H9 (cell line): ENCODE measurements around the gene SRL. TPM values are rescaled to one million over a fixed set of nuclear protein-coding genes. Genes with fewer than 3 reads are reported as not detected.

Experiments used
- DNase-seq: peaks from one replicate; pipeline ENCODE4 v3.0.0-alpha.2; 2017
- H2AFZ ChIP-seq: one replicate; pipeline ENCODE4 v1.6.1; 2013; ENCODE audit warnings: mild to moderate bottlenecking, low read length, control low read depth, moderate library complexity
- H2AK5ac ChIP-seq: 2 replicates; pipeline ENCODE4 v1.6.1; 2013; ENCODE audit warnings: low read length, control low read depth, mixed read lengths; ENCODE audit not compliant: insufficient read length
- H2BK120ac ChIP-seq: one replicate; pipeline ENCODE4 v1.6.1; 2013; ENCODE audit warnings: low read depth, mild to moderate bottlenecking, low read length, control low read depth, inconsistent platforms; ENCODE audit not compliant: poor library complexity, severe bottlenecking
- H2BK12ac ChIP-seq: 2 replicates; pipeline ENCODE4 v1.6.1; 2013; ENCODE audit warnings: low read length, control low read depth, mixed read lengths, low read depth; ENCODE audit not compliant: insufficient read length
- H2BK15ac ChIP-seq: 2 replicates; pipeline ENCODE4 v1.6.1; 2013; ENCODE audit warnings: low read depth, low read length, control low read depth
- H2BK20ac ChIP-seq: one replicate; pipeline ENCODE4 v1.6.1; 2013; ENCODE audit warnings: low read depth, mild to moderate bottlenecking, low read length, control low read depth, inconsistent platforms; ENCODE audit not compliant: poor library complexity, severe bottlenecking
- H2BK5ac ChIP-seq: 2 replicates; pipeline ENCODE4 v1.6.1; 2013; ENCODE audit warnings: low read length, control low read depth, mixed read lengths; ENCODE audit not compliant: insufficient read length
- H3K14ac ChIP-seq: 2 replicates; pipeline ENCODE4 v1.6.1; 2013; ENCODE audit warnings: low read length, control low read depth; ENCODE audit not compliant: insufficient read depth
- H3K18ac ChIP-seq: 2 replicates; pipeline ENCODE4 v1.6.1; 2013; ENCODE audit warnings: low read depth, mild to moderate bottlenecking, mixed read lengths, low read length, control low read depth; ENCODE audit not compliant: insufficient read length
- H3K23ac ChIP-seq: 2 replicates; pipeline ENCODE4 v1.6.1; 2013; ENCODE audit warnings: low read length, control low read depth, mixed read lengths, low read depth; ENCODE audit not compliant: insufficient read length
- H3K23me2 ChIP-seq: 2 replicates; pipeline ENCODE4 v1.6.1; 2013; ENCODE audit warnings: low read depth, mild to moderate bottlenecking, mixed read lengths, low read length, control low read depth; ENCODE audit not compliant: insufficient read length, poor library complexity, severe bottlenecking
- H3K27ac ChIP-seq: 2 replicates; pipeline ENCODE4 v1.5.1; 2013; ENCODE audit warnings: low read length, control low read depth, mixed read lengths, low read depth; ENCODE audit not compliant: insufficient read length
- H3K27me3 ChIP-seq: 2 replicates; pipeline ENCODE4 v1.6.1; 2013; ENCODE audit warnings: low read length, control low read depth, inconsistent platforms; ENCODE audit not compliant: insufficient read depth
- H3K4ac ChIP-seq: 2 replicates; pipeline ENCODE4 v1.6.1; 2013; ENCODE audit warnings: low read depth, mild to moderate bottlenecking, control low read depth, inconsistent platforms, low read length, moderate library complexity
- H3K4me1 ChIP-seq: 2 replicates; pipeline ENCODE4 v1.6.1; 2013; ENCODE audit warnings: low read length, control low read depth, inconsistent platforms; ENCODE audit not compliant: insufficient read depth
- H3K4me2 ChIP-seq: 2 replicates; pipeline ENCODE4 v1.6.1; 2013; ENCODE audit warnings: low read length, control low read depth, mixed read lengths; ENCODE audit not compliant: insufficient read length, insufficient read depth
- H3K56ac ChIP-seq: 2 replicates; pipeline ENCODE4 v1.6.1; 2013; ENCODE audit warnings: low read depth, mild to moderate bottlenecking, mixed read lengths, low read length, control low read depth; ENCODE audit not compliant: insufficient read length
- H3K79me1 ChIP-seq: 2 replicates; pipeline ENCODE4 v1.6.1; 2013; ENCODE audit warnings: low read depth, mild to moderate bottlenecking, moderate library complexity, low read length, control low read depth, inconsistent platforms; ENCODE audit not compliant: insufficient read depth, poor library complexity, severe bottlenecking
- H3K79me2 ChIP-seq: 2 replicates; pipeline ENCODE4 v1.6.1; 2013; ENCODE audit warnings: low read length, control low read depth, inconsistent platforms; ENCODE audit not compliant: insufficient read depth
- H3K9ac ChIP-seq: 2 replicates; pipeline ENCODE4 v1.6.1; 2013; ENCODE audit warnings: low read length, control low read depth, mixed read lengths; ENCODE audit not compliant: insufficient read length; ENCODE audit errors: extremely low read depth
- H3K9me3 ChIP-seq: one replicate; pipeline ENCODE4 v1.6.1; 2013; ENCODE audit warnings: low read depth, low read length, inconsistent platforms; ENCODE audit not compliant: control insufficient read depth
- H3T11ph ChIP-seq: one replicate; pipeline ENCODE4 v1.6.1; 2013; ENCODE audit warnings: mild to moderate bottlenecking, low read length, control low read depth, inconsistent platforms
- H4K20me1 ChIP-seq: one replicate; pipeline ENCODE4 v1.6.1; 2013; ENCODE audit not compliant: control insufficient read depth, insufficient read length, insufficient read depth
- H4K5ac ChIP-seq: 2 replicates; pipeline ENCODE4 v1.6.1; 2013; ENCODE audit warnings: low read depth, mild to moderate bottlenecking, mixed read lengths, low read length, control low read depth; ENCODE audit not compliant: insufficient read length
- H4K8ac ChIP-seq: replicated peaks from 2 replicates; pipeline ENCODE4 v1.6.1; 2013; ENCODE audit warnings: low read length, control low read depth, mixed read lengths, low read depth; ENCODE audit not compliant: insufficient read length
- H4K91ac ChIP-seq: 2 replicates; pipeline ENCODE4 v1.6.1; 2013; ENCODE audit warnings: low read depth, mild to moderate bottlenecking, moderate library complexity, mixed read lengths, low read length, control low read depth; ENCODE audit not compliant: insufficient read length
- H3K27ac Mint-ChIP-seq, 3 experiments: 2 replicates in 2 of 3; 3 replicates in 1 of 3; pipeline ENCODE4 v1.8.0; 2020 to 2021; ENCODE audit warnings: mixed read lengths in 3 of 3, mild to moderate bottlenecking in 1 of 3, moderate library complexity in 1 of 3
- H3K27me3 Mint-ChIP-seq: 2 replicates; pipeline ENCODE4 v1.8.0; 2021; ENCODE audit warnings: low read depth, mild to moderate bottlenecking, moderate library complexity, mixed read lengths
- H3K36me3 Mint-ChIP-seq, 3 experiments: 2 replicates in 2 of 3; 3 replicates in 1 of 3; pipeline ENCODE4 v1.8.0; 2020 to 2021; ENCODE audit warnings: low read depth in 3 of 3, mixed read lengths in 3 of 3; ENCODE audit not compliant: insufficient read depth in 1 of 3
- H3K4me1 Mint-ChIP-seq, 2 experiments: 2 replicates each; pipeline ENCODE4 v1.8.0; 2020; ENCODE audit warnings: mixed read lengths in 2 of 2
- H3K4me3 Mint-ChIP-seq, 2 experiments: 2 replicates in 1 of 2; 3 replicates in 1 of 2; pipeline ENCODE4 v1.8.0; 2020 to 2021; ENCODE audit warnings: mild to moderate bottlenecking in 2 of 2, mixed read lengths in 2 of 2, moderate library complexity in 1 of 2
- H3K9me3 Mint-ChIP-seq, 2 experiments: 2 replicates in 1 of 2; 3 replicates in 1 of 2; pipeline ENCODE4 v1.8.0; 2020; ENCODE audit warnings: mild to moderate bottlenecking in 2 of 2, mixed read lengths in 2 of 2, moderate library complexity in 1 of 2
- CTCF ChIP-seq: fragments of 200-600 bp; sonication (generic); conservative IDR thresholded peaks from 3 replicates; pipeline ENCODE4 v1.8.0; 2021; ENCODE audit warnings: antibody characterized with exemption, mild to moderate bottlenecking
- WGBS: extraction: QIAGEN DNeasy Blood & Tissue Kit; methylation state at CpG from one replicate; pipeline ENCODE4 v1.1.7; 2013; ENCODE audit warnings: missing lambda C conversion rate, low lambda C conversion rate, mixed read lengths; ENCODE audit not compliant: insufficient read length; ENCODE audit errors: extremely low coverage; 5-methylcytosine and 5-hydroxymethylcytosine counted together
- total RNA-seq: library from RNA; stranded (reverse); gene quantifications from 2 replicates; pipeline ENCODE4 v1.2.1, GENCODE V29; 2021

Gene SRL
- total RNA-seq, 1 experiment from 2014 or later, result not detected

- Histone ChIP-seq H4K5ac (no peak overlapping the region), H4K8ac (no peak overlapping the region), H3K9me3 (no peaks in the 10 kb centered on the region), H3K4ac (no peak overlapping the region), H2BK5ac (no peak overlapping the region), H3K27me3 (no peaks in the 10 kb centered on the region), H2BK120ac (no peak overlapping the region), H3K14ac (no peak overlapping the region), H3K9ac (no peak overlapping the region), H3T11ph (no peak overlapping the region), H4K20me1 (no peaks in the 10 kb centered on the region), H3K23me2 (no peaks in the 10 kb centered on the region), H2BK12ac (no peak overlapping the region), H3K79me2 (no peaks in the 10 kb centered on the region), H3K4me1 (no peaks in the 10 kb centered on the region), H3K4me2 (no peak overlapping the region), H2AK5ac (no peak overlapping the region), H2BK15ac (no peak overlapping the region), H3K18ac (no peak overlapping the region), H3K23ac (no peak overlapping the region), H3K27ac (no peak overlapping the region), H2BK20ac (no peak overlapping the region), H2AFZ (no peak overlapping the region), H3K79me1 (no peaks in the 10 kb centered on the region), H4K91ac (no peak overlapping the region), H3K56ac (no peak overlapping the region)
- no peaks in the 10 kb centered on the region for H3K9me3 Mint-ChIP-seq
- no peak for TF ChIP-seq CTCF
- no CpG with 5 or more reads among the region's 9 CpGs for WGBS
- peaks cover 6 to 11% of the 10 kb centered on the region in 2 experiments for H3K4me1 Mint-ChIP-seq
- H3K4me3 Mint-ChIP-seq, result no peak overlapping the region
- peaks cover 4% of the 10 kb centered on the region for H3K27me3 Mint-ChIP-seq
- H3K27ac Mint-ChIP-seq, result no peak overlapping the region
- DNase-seq, result no peak
- H3K36me3 Mint-ChIP-seq, result no peaks in the 10 kb centered on the region
Measured at GRCh38 chr16:4204521-4204920, 37.4 kb downstream of the SRL start.
